HepG2 (cell line): ENCODE data around the gene WBP1. TPM values are rescaled to one million over a fixed set of nuclear protein-coding genes. Genes with fewer than 3 reads are reported as not detected.

ENCODE experiments used
- BCL3 ChIP-seq: sonication (generic); formaldehyde crosslinking; IDR thresholded peaks from 2 replicates; pipeline ENCODE4 v1.5.1; 2020; ENCODE audit warnings: mild to moderate bottlenecking, missing genetic modification reagents, moderate library complexity
- DZIP1 ChIP-seq: sonication (generic); formaldehyde crosslinking; IDR thresholded peaks from 2 replicates; pipeline ENCODE4 v1.5.0; 2020; ENCODE audit warnings: mild to moderate bottlenecking, missing genetic modification reagents
- EED ChIP-seq: sonication (generic); formaldehyde crosslinking; IDR thresholded peaks from 2 replicates; pipeline ENCODE4 v1.5.0; 2020; ENCODE audit warnings: mild to moderate bottlenecking, missing genetic modification reagents
- HMG20B ChIP-seq: conservative IDR thresholded peaks from 2 replicates; pipeline ENCODE4 v1.6.1; 2016; ENCODE audit warnings: missing genetic modification reagents, missing compliant biosample characterization
- MAF1 ChIP-seq: sonication (generic); formaldehyde crosslinking; IDR thresholded peaks from 2 replicates; pipeline ENCODE4 v1.5.0; 2020; ENCODE audit warnings: missing genetic modification reagents, borderline replicate concordance
- MAFG ChIP-seq: sonication (generic); formaldehyde crosslinking; IDR thresholded peaks from 2 replicates; pipeline ENCODE4 v1.5.1; 2020; ENCODE audit warnings: mild to moderate bottlenecking, missing genetic modification reagents
- PHF20 ChIP-seq: sonication (generic); formaldehyde crosslinking; IDR thresholded peaks from 2 replicates; pipeline ENCODE4 v1.5.0; 2020; ENCODE audit warnings: mild to moderate bottlenecking, missing genetic modification reagents
- PITX1 ChIP-seq: sonication (generic); formaldehyde crosslinking; IDR thresholded peaks from 2 replicates; pipeline ENCODE4 v1.5.1; 2020; ENCODE audit warnings: mild to moderate bottlenecking, missing genetic modification reagents
- POGK ChIP-seq: sonication (generic); formaldehyde crosslinking; conservative IDR thresholded peaks from 2 replicates; pipeline ENCODE4 v1.8.0; 2022; ENCODE audit warnings: mild to moderate bottlenecking, moderate library complexity, missing genetic modification reagents
- POLR2A ChIP-seq, 2 experiments: IDR thresholded peaks; 2 replicates each; pipeline ENCODE4 v1.6.1; 2011; ENCODE audit warnings: low read depth in 2 of 2, low read length in 2 of 2, mild to moderate bottlenecking in 1 of 2, moderate library complexity in 1 of 2; ENCODE audit not compliant: insufficient read depth in 1 of 2
- SMC3 ChIP-seq: IDR thresholded peaks from 2 replicates; pipeline ENCODE4 v1.6.1; 2011; ENCODE audit warnings: low read length, improper control_type of control experiment
- SRSF4 ChIP-seq: fragments of 200-400 bp; formaldehyde crosslinking; IDR thresholded peaks from one replicate; pipeline ENCODE4 v1.6.1; 2018; ENCODE audit warnings: mild to moderate bottlenecking, low read depth, low read length, moderate library complexity; ENCODE audit not compliant: poor library complexity, severe bottlenecking
- ZFP90 ChIP-seq: sonication (generic); formaldehyde crosslinking; IDR thresholded peaks from 2 replicates; pipeline ENCODE4 v1.8.0; 2022; ENCODE audit warnings: missing genetic modification reagents, mild to moderate bottlenecking, inconsistent platforms, borderline replicate concordance
- ZNF264 ChIP-seq: sonication (generic); formaldehyde crosslinking; IDR thresholded peaks from 2 replicates; pipeline ENCODE4 v1.4.0; 2020; ENCODE audit warnings: missing genetic modification reagents
- ZNF414 ChIP-seq: sonication (generic); formaldehyde crosslinking; IDR thresholded peaks from 2 replicates; pipeline ENCODE4 v1.5.0; 2020; ENCODE audit warnings: missing genetic modification reagents
- ZNF567 ChIP-seq: sonication (generic); formaldehyde crosslinking; IDR thresholded peaks from 2 replicates; pipeline ENCODE4 v1.8.1; 2023; ENCODE audit warnings: mild to moderate bottlenecking, missing genetic modification reagents, borderline replicate concordance
- ZNF574 ChIP-seq: sonication (generic); formaldehyde crosslinking; IDR thresholded peaks from 2 replicates; pipeline ENCODE4 v1.4.0; 2020; ENCODE audit warnings: missing genetic modification reagents
- ZNF678 ChIP-seq: sonication (generic); formaldehyde crosslinking; IDR thresholded peaks from 2 replicates; pipeline ENCODE4 v1.4.0; 2020; ENCODE audit warnings: mild to moderate bottlenecking, missing genetic modification reagents
- ZNF749 ChIP-seq: sonication (generic); formaldehyde crosslinking; IDR thresholded peaks from 2 replicates; pipeline ENCODE4 v1.8.0; 2022; ENCODE audit warnings: mild to moderate bottlenecking, missing genetic modification reagents, moderate library complexity, borderline replicate concordance
- polyA plus RNA-seq, 8 experiments: library from polyadenylated mRNA; depleted of rRNA in 3 of 8; stranded (reverse) in 7 of 8; unstranded in 1 of 8; fragments of >200 nt; fragmentation: Illumina TruSeq in 4 of 8; extraction: Trizol in 4 of 8; gene quantifications; 2 replicates each; pipeline versions ENCODE4 v1.2.1 to v1.2.3, GENCODE V29; 2011 to 2016; ENCODE audit warnings: low read depth in 4 of 8, missing spikeins in 1 of 8, mixed read lengths in 1 of 8; ENCODE audit not compliant: insufficient read depth in 1 of 8
- total RNA-seq, 5 experiments: library from RNA; depleted of rRNA; stranded (reverse); fragments of >200 nt; fragmentation: Illumina TruSeq; extraction: Trizol; gene quantifications; 2 replicates each; pipeline ENCODE4 v1.2.3, GENCODE V29; 2016; ENCODE audit warnings: low read depth in 1 of 5

The WBP1 gene
- total and polyA plus RNA-seq, 2 of the 13 experiments (the other 11 are each of a cell fraction or from before 2014, with no cell fraction given), result 38.8 to 85.7 TPM

- TF ChIP-seq DZIP1, result 0 out of 2 replicates have a peak, but pooled peaks have one; percentile 29
- peak; percentile 52 for TF ChIP-seq ZNF264 (CRISPR knock-in tag)
- peak; percentile 97 for TF ChIP-seq ZNF574 (CRISPR knock-in tag)
- peak; percentile 81 for TF ChIP-seq PITX1 (CRISPR knock-in tag)
- TF ChIP-seq ZFP90 (CRISPR knock-in tag), result peak; percentile 90; the same call in 1 of the 2 replicates
- TF ChIP-seq ZNF749 (CRISPR knock-in tag), result no peak
- TF ChIP-seq POLR2A (IDR thresholded peaks at IDR 0.05; ENCODE audit: insufficient read depth in 1 of 2, low read depth in 2 of 2, low read length in 2 of 2), result peak in 1 of 2 experiments; percentile 51; a peak in 1 of 4 replicates
- no peak for TF ChIP-seq SRSF4
- TF ChIP-seq EED (CRISPR knock-in tag), result no peak; the same call in 1 of the 2 replicates
- peak; percentile 95 for TF ChIP-seq PHF20 (CRISPR knock-in tag)
- peak; percentile 45 for TF ChIP-seq SMC3
- TF ChIP-seq ZNF567 (CRISPR knock-in tag), result peak; percentile 98
- peak; percentile 92 for TF ChIP-seq POGK (CRISPR knock-in tag)
- no peak; the same call in 1 of the 2 replicates for TF ChIP-seq ZNF678 (CRISPR knock-in tag)
- TF ChIP-seq MAF1 (CRISPR knock-in tag), result peak; percentile 33; the same call in 1 of the 2 replicates
- peak; percentile 88 for TF ChIP-seq BCL3 (CRISPR knock-in tag)
- peak; percentile 50; the same call in 1 of the 2 replicates for TF ChIP-seq ZNF414 (CRISPR knock-in tag)
- TF ChIP-seq HMG20B (CRISPR knock-in tag), result peak; percentile 43; the same call in 1 of the 2 replicates
- no peak for TF ChIP-seq MAFG (CRISPR knock-in tag)
Measured at GRCh38 chr2:74454654-74455511, 3.4 kb upstream of the WBP1 start, which contains the start of gene INO80B (continued).
